IMR-90 (cell line): ENCODE measurements around the gene NKAIN2. TPM values are rescaled to one million over a fixed set of nuclear protein-coding genes. Genes with fewer than 3 reads are reported as not detected.

Source experiments
- ATAC-seq: fragments of 200-7000 bp; cut with Tn5 transposase; 2 replicates; pipeline ENCODE4 v1.9.1; 2020; ENCODE audit warnings: low read depth, mild to moderate bottlenecking, moderate library complexity
- BruUV-seq: library from RNA; stranded (reverse); fragments of 400-500 nt; replicated peaks from 2 replicates; lab custom pipeline; 2021; lab: Mats Ljungman, UMichigan
- CTCF ChIA-PET: fragments of 300-600 bp; formaldehyde crosslinking; extraction: SDS; loops from one replicate; lab custom pipeline; 2021; ENCODE audit warnings: antibody characterized with exemption; lab: Yijun Ruan, JAX
- POLR2A ChIA-PET: fragments of 300-600 bp; sonication (Branson Sonifier 250); formaldehyde crosslinking; loops from one replicate; lab custom pipeline; 2022; ENCODE audit warnings: antibody characterized with exemption; ENCODE audit not compliant: unreplicated experiment; lab: Charles Lee
- DNase-seq: peaks from one replicate; pipeline ENCODE4 v3.0.0; 2013
- H2AFZ ChIP-seq: replicated peaks from 2 replicates; pipeline ENCODE3; 2013; ENCODE audit warnings: low read length, mild to moderate bottlenecking; ENCODE audit not compliant: poor library complexity
- H2AK5ac ChIP-seq: 2 replicates; pipeline ENCODE4 v1.6.1; 2013; ENCODE audit warnings: low read depth, low read length, inconsistent platforms
- H2AK9ac ChIP-seq: replicated peaks from 2 replicates; pipeline ENCODE3; 2013; ENCODE audit warnings: mild to moderate bottlenecking, low read depth, low read length, moderate library complexity; ENCODE audit not compliant: poor library complexity
- H2BK120ac ChIP-seq: 2 replicates; pipeline ENCODE4 v1.6.1; 2013; ENCODE audit warnings: low read depth, low read length, inconsistent platforms
- H2BK15ac ChIP-seq: 3 replicates; pipeline ENCODE4 v1.6.1; 2013; ENCODE audit warnings: low read depth, low read length, inconsistent platforms
- H2BK20ac ChIP-seq: 2 replicates; pipeline ENCODE4 v1.6.1; 2013; ENCODE audit warnings: low read depth, mild to moderate bottlenecking, inconsistent platforms, low read length, moderate library complexity
- H2BK5ac ChIP-seq: 2 replicates; pipeline ENCODE4 v1.6.1; 2013; ENCODE audit warnings: mild to moderate bottlenecking, low read depth, low read length, inconsistent platforms; ENCODE audit not compliant: poor library complexity, severe bottlenecking
- H3K14ac ChIP-seq: replicated peaks from 2 replicates; pipeline ENCODE4 v1.6.1; 2013; ENCODE audit warnings: low read depth, low read length, inconsistent platforms
- H3K18ac ChIP-seq: 2 replicates; pipeline ENCODE4 v1.6.1; 2013; ENCODE audit warnings: low read depth, low read length, control low read depth
- H3K23ac ChIP-seq: 2 replicates; pipeline ENCODE4 v1.6.1; 2013; ENCODE audit warnings: low read depth, low read length, inconsistent platforms
- H3K27ac ChIP-seq: 2 replicates; pipeline ENCODE4 v1.5.1; 2013; ENCODE audit warnings: mild to moderate bottlenecking, control low read depth, low read length; ENCODE audit not compliant: insufficient read depth
- H3K27me3 ChIP-seq: 2 replicates; pipeline ENCODE4 v1.6.1; 2013; ENCODE audit warnings: low read length; ENCODE audit not compliant: control insufficient read depth, insufficient read depth
- H3K36me3 ChIP-seq: 2 replicates; pipeline ENCODE4 v1.6.1; 2013; ENCODE audit warnings: low read length, mixed read lengths; ENCODE audit not compliant: control insufficient read depth, insufficient read depth
- H3K4ac ChIP-seq: 2 replicates; pipeline ENCODE4 v1.6.1; 2013; ENCODE audit warnings: low read depth, low read length, inconsistent platforms
- H3K4me1 ChIP-seq: 2 replicates; pipeline ENCODE4 v1.6.1; 2013; ENCODE audit warnings: low read length, mixed read lengths; ENCODE audit not compliant: control insufficient read depth, insufficient read depth
- H3K4me2 ChIP-seq: 2 replicates; pipeline ENCODE4 v1.6.1; 2013; ENCODE audit warnings: low read depth, mild to moderate bottlenecking, control low read depth, low read length, moderate library complexity
- H3K4me3 ChIP-seq: 2 replicates; pipeline ENCODE4 v1.5.1; 2013; ENCODE audit warnings: low read depth, mild to moderate bottlenecking, control low read depth, low read length, moderate library complexity; ENCODE audit not compliant: insufficient read depth
- H3K56ac ChIP-seq: 2 replicates; pipeline ENCODE4 v1.6.1; 2013; ENCODE audit warnings: low read length, inconsistent platforms; ENCODE audit not compliant: insufficient read depth; ENCODE audit errors: extremely low read depth
- H3K79me1 ChIP-seq, 2 experiments: 2 replicates each; pipeline ENCODE4 v1.6.1; 2013; ENCODE audit warnings: low read length in 2 of 2, inconsistent platforms in 1 of 2, low read depth in 1 of 2
- H3K9ac ChIP-seq: 2 replicates; pipeline ENCODE4 v1.6.1; 2013; ENCODE audit warnings: low read depth, low read length, control low read depth
- H3K9me1 ChIP-seq: 2 replicates; pipeline ENCODE4 v1.6.1; 2013; ENCODE audit warnings: low read length, inconsistent platforms; ENCODE audit not compliant: insufficient read depth
- H3K9me3 ChIP-seq: 2 replicates; pipeline ENCODE4 v1.6.1; 2013; ENCODE audit warnings: low read length; ENCODE audit not compliant: control insufficient read depth, insufficient read depth
- H4K20me1 ChIP-seq: 2 replicates; pipeline ENCODE4 v1.6.1; 2013; ENCODE audit warnings: low read length, inconsistent platforms; ENCODE audit not compliant: insufficient read depth
- H4K5ac ChIP-seq: 2 replicates; pipeline ENCODE4 v1.6.1; 2013; ENCODE audit warnings: mild to moderate bottlenecking, low read depth, low read length, control low read depth
- H4K8ac ChIP-seq, 2 experiments: 2 replicates each; pipeline ENCODE4 v1.6.1; 2013; ENCODE audit warnings: low read depth in 2 of 2, low read length in 2 of 2, control low read depth in 1 of 2, inconsistent platforms in 1 of 2
- H4K91ac ChIP-seq: 2 replicates; pipeline ENCODE4 v1.6.1; 2013; ENCODE audit warnings: low read depth, low read length, inconsistent platforms; ENCODE audit not compliant: insufficient read depth
- CEBPB ChIP-seq: IDR thresholded peaks from 2 replicates; pipeline ENCODE4 v1.6.1; 2012; ENCODE audit warnings: low read depth, low read length, improper control_type of control experiment
- CHD1 ChIP-seq: IDR thresholded peaks from 2 replicates; pipeline ENCODE4 v1.6.1; 2012; ENCODE audit warnings: low read depth, low read length, improper control_type of control experiment
- WGBS, 2 experiments: methylation state at CpG; one replicate each; pipeline versions ENCODE4 v1.1.5 to v1.1.7; 2013; ENCODE audit warnings: missing lambda C conversion rate in 2 of 2; ENCODE audit not compliant: insufficient read length in 1 of 2; ENCODE audit errors: extremely low coverage in 2 of 2; 5-methylcytosine and 5-hydroxymethylcytosine counted together
- dilution Hi-C: fragments of 300-500 bp; cut with HindIII; formaldehyde crosslinking; loops from one replicate; pipeline ENCODE4 v1.14.3; 2018; ENCODE audit warnings: low sequenced_read_pairs; ENCODE audit not compliant: unreplicated experiment
- in situ Hi-C: fragments of 300-500 bp; cut with MboI; formaldehyde crosslinking; loops from 3 replicates; pipeline ENCODE4 v1.14.3; 2019; ENCODE audit warnings: low sequenced_read_pairs, inconsistent platforms, mixed read lengths
- intact Hi-C: fragments of 100-400 bp; cut with micrococcal nuclease; formaldehyde crosslinking; loops from 2 replicates; pipeline ENCODE4 v1.10.0; 2022
- polyA plus RNA-seq, 3 experiments: library from polyadenylated mRNA; depleted of rRNA; stranded (reverse); fragments of >200 nt; gene quantifications; 2 replicates each; pipeline ENCODE4 v1.2.3, GENCODE V29; 2012; ENCODE audit warnings: low replicate concordance in 1 of 3
- total RNA-seq: library from RNA; depleted of rRNA; stranded (reverse); fragments of >200 nt; gene quantifications from 2 replicates; pipeline ENCODE4 v1.2.3, GENCODE V29; 2012

Gene NKAIN2
- total and polyA plus RNA-seq, 2 of the 4 experiments (the other 2 are of a cell fraction) = not detected

DNA sequence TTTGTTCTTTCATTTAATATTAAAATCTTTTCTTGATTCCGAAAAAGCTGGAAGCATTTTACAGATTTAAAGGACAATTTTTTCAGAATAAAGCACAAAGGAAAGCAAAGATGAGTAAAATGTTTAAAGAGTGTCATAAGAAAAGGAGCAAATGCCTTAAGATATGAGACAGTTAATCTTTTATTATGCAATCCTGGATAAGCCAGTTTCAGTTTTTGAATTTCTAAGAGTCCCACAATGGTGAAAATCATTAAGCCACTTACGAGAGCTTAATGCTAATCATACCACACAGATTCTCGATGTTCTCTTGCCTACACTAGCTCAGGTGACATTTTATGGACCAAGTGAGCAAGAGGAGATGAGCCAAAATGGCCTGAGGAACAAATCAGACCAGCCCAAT is 1054.9 kb downstream of the NKAIN2 start:
- intact Hi-C loops = no loop called here
- DNase-seq = no peak
- CTCF ChIA-PET = no interaction called here
- Histone ChIP-seq H3K27ac (no peak overlapping the region), H3K9me1 (no peaks in the 10 kb centered on the region), H2AK9ac (peak overlapping the region; percentile 33), H3K4ac (no peak overlapping the region), H3K36me3 (no peaks in the 10 kb centered on the region), H4K20me1 (no peaks in the 10 kb centered on the region), H3K27me3 (no peaks in the 10 kb centered on the region), H3K4me1 (peaks cover 3% of the 10 kb centered on the region), H2BK120ac (no peak overlapping the region), H3K4me2 (peak overlapping the region; percentile 35; the same call in 1 of the 2 replicates), H4K91ac (no peak overlapping the region), H4K8ac (no peak overlapping the region), H4K5ac (no peak overlapping the region), H3K79me1 (no peaks in the 10 kb centered on the region), H3K23ac (no peak overlapping the region), H2AK5ac (no peak overlapping the region), H2AFZ (no peak overlapping the region), H3K18ac (no peak overlapping the region), H2BK20ac (no peak overlapping the region), H3K9ac (no peak overlapping the region), H3K9me3 (no peaks in the 10 kb centered on the region), H2BK15ac (no peak overlapping the region), H2BK5ac (no peak overlapping the region), H3K56ac (no peak overlapping the region), H3K4me3 (no peak overlapping the region), H3K14ac (no peak overlapping the region)
- ATAC-seq = no peak
- dilution Hi-C loops = no loop called here
- POLR2A ChIA-PET = no interaction called here
- in situ Hi-C loops = no loop called here
- no peak for TF ChIP-seq CHD1
- TF ChIP-seq CEBPB = peak; percentile 57; the same call in 1 of the 2 replicates
- BruUV-seq = no TSS peak
- WGBS, 2 experiments = no CpG with 5 or more reads among the region's 3 CpGs
